AG09309 (cell line): ENCODE data around the gene HSPG2.

Experiments used
- DNase-seq: peaks from one replicate; pipeline ENCODE4 v3.0.0-alpha.2; 2010; ENCODE audit warnings: low read depth
- H3K4me3 ChIP-seq: 2 replicates; pipeline ENCODE4 v1.5.1; 2011; ENCODE audit warnings: mild to moderate bottlenecking, low read depth, low read length, moderate library complexity; ENCODE audit not compliant: control insufficient read depth
- CTCF ChIP-seq: IDR thresholded peaks from 2 replicates; pipeline ENCODE4 v1.5.1; 2011; ENCODE audit warnings: mild to moderate bottlenecking, low read depth, low read length, inconsistent platforms; ENCODE audit not compliant: insufficient read depth, control insufficient read depth; ENCODE audit errors: missing control alignments

The HSPG2 gene

GRCh38 chr1:21914880-21915640 lies 22.1 kb downstream of the HSPG2 start:
- no peak for TF ChIP-seq CTCF
- DNase-seq: no peak
- no peak overlapping the region for H3K4me3 ChIP-seq

GRCh38 chr1:21914450-21914849 lies 22.7 kb downstream of the HSPG2 start:
- no peak for DNase-seq
- no peak for TF ChIP-seq CTCF
- H3K4me3 ChIP-seq: no peak overlapping the region

- no peak overlapping the region for H3K4me3 ChIP-seq
- no peak for DNase-seq
- TF ChIP-seq CTCF: no peak
Measured at GRCh38 chr1:21913763-21914162, 23.3 kb downstream of the HSPG2 start.

GRCh38 chr1:21913258-21913657 lies 23.9 kb downstream of the HSPG2 start:
- no peak for TF ChIP-seq CTCF
- no peak for DNase-seq

GRCh38 chr1:21912038-21912758 lies 24.9 kb downstream of the HSPG2 start:
- no peak for DNase-seq
- no peak for TF ChIP-seq CTCF
- no peak overlapping the region for H3K4me3 ChIP-seq

More at GRCh38 chr1:21913258-21913657, 23.9 kb downstream of the HSPG2 start:
- H3K4me3 ChIP-seq: no peak overlapping the region

- DNase-seq: no peak
- TF ChIP-seq CTCF: no peak
- no peak overlapping the region for H3K4me3 ChIP-seq
Measured at GRCh38 chr1:21911205-21912001, 25.7 kb downstream of the HSPG2 start.
